Endodermal cell (in vitro differentiated cells): ENCODE measurements around the gene KATNB1. TPM values are rescaled to one million over a fixed set of nuclear protein-coding genes. Genes with fewer than 3 reads are reported as not detected.
A peak's percentile ranks its signal among the peaks of the same experiment; 100 is the strongest.

Experiments used
- DNase-seq: peaks from one replicate; pipeline ENCODE4 v3.0.0-alpha.2; 2017
- H3K27ac ChIP-seq: 2 replicates; pipeline ENCODE4 v1.5.1; 2013; ENCODE audit warnings: mild to moderate bottlenecking, low read depth, low read length, moderate library complexity
- H3K27me3 ChIP-seq: 2 replicates; pipeline ENCODE4 v1.6.1; 2013; ENCODE audit warnings: mild to moderate bottlenecking, low read length, moderate library complexity; ENCODE audit not compliant: insufficient read depth, control insufficient read depth, poor library complexity, severe bottlenecking
- H3K36me3 ChIP-seq: 2 replicates; pipeline ENCODE4 v1.7.0; 2013; ENCODE audit warnings: mild to moderate bottlenecking, low read length, moderate library complexity; ENCODE audit not compliant: control insufficient read depth, insufficient read depth
- H3K4me1 ChIP-seq: one replicate; pipeline ENCODE4 v1.7.0; 2013; ENCODE audit warnings: low read length; ENCODE audit not compliant: control insufficient read depth, insufficient read depth
- H3K4me3 ChIP-seq: 2 replicates; pipeline ENCODE4 v1.5.1; 2013; ENCODE audit warnings: mild to moderate bottlenecking, low read length, moderate library complexity
- H3K9ac ChIP-seq: 2 replicates; pipeline ENCODE4 v1.6.1; 2013; ENCODE audit warnings: mild to moderate bottlenecking, low read length, moderate library complexity; ENCODE audit not compliant: poor library complexity, severe bottlenecking; ENCODE audit errors: extremely low read depth
- H3K9me3 ChIP-seq: 2 replicates; pipeline ENCODE4 v1.6.1; 2013; ENCODE audit warnings: mild to moderate bottlenecking, low read length, moderate library complexity; ENCODE audit not compliant: control insufficient read depth
- H3K27ac Mint-ChIP-seq: 2 replicates; pipeline ENCODE4 v1.8.0; 2020; ENCODE audit warnings: mixed read lengths
- H3K27me3 Mint-ChIP-seq: 2 replicates; pipeline ENCODE4 v1.8.0; 2021; ENCODE audit warnings: mild to moderate bottlenecking, mixed read lengths; ENCODE audit not compliant: insufficient read depth
- H3K36me3 Mint-ChIP-seq: 2 replicates; pipeline ENCODE4 v1.8.0; 2020; ENCODE audit warnings: low read depth, mixed read lengths
- H3K4me1 Mint-ChIP-seq: 2 replicates; pipeline ENCODE4 v1.8.0; 2020; ENCODE audit warnings: mixed read lengths
- H3K4me3 Mint-ChIP-seq: 2 replicates; pipeline ENCODE4 v1.8.0; 2020; ENCODE audit warnings: mild to moderate bottlenecking, moderate library complexity, mixed read lengths
- H3K9me3 Mint-ChIP-seq: 2 replicates; pipeline ENCODE4 v1.8.0; 2020; ENCODE audit warnings: mild to moderate bottlenecking, mixed read lengths
- CTCF ChIP-seq: fragments of 200-600 bp; sonication (generic); conservative IDR thresholded peaks from 2 replicates; pipeline ENCODE4 v1.5.0; 2021; ENCODE audit warnings: antibody characterized with exemption, mild to moderate bottlenecking
- whole genome bisulfite sequencing, 2 experiments: methylation state at CpG; one replicate each; pipeline versions ENCODE4 v1.1.5 to v1.1.7; 2013; ENCODE audit warnings: missing lambda C conversion rate in 2 of 2, mixed read lengths in 1 of 2; ENCODE audit not compliant: insufficient coverage in 1 of 2, insufficient read length in 1 of 2; 5-methylcytosine and 5-hydroxymethylcytosine counted together
- total RNA-seq, 2 donors: library from RNA; stranded (reverse); fragmentation: NEBNext Ultra II Directional in 1 of 2; extraction: Animal tissue kit (Norgen Biotek cat#: 25700) in 1 of 2; gene quantifications; 2 replicates in 1 of 2; 3 replicates in 1 of 2; pipeline ENCODE4 v1.2.1, GENCODE V29; 2021

Gene KATNB1
- total RNA-seq, 2 donors from 2014 or later: 26.1 to 32.4 TPM

DNA sequence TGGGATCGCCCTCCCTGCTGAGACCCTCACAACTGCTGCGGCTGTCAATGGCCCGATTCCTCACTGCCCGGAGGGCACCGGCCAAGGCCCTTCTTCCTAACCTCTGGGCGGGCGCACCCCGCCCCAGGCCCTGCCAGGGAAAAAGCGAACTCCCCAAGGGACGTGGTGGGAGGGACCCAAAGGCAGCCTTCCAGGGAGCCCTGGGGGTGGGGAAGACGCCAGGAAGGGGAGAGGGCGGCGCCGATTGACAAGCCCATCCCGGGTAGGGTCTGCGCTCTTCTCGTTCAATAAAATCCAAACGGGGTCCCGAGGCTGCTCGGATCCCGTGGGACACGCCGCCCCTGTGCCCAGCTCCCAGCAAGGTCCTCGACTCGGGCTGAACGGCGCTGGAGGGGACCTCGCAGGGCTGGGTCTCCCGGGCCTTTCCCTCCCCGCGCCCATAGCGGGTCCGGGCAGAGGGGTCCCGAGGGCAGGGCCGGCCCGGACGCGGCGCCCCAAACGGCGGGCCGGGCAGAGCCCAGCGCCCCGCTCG is 66.3 kb downstream of the KATNB1 start:
- Mint-ChIP-seq H3K36me3 (peaks cover 3% of the 10 kb centered on the region), H3K27ac (peak overlapping the region; percentile 7), H3K9me3 (no peaks in the 10 kb centered on the region), H3K4me1 (peaks cover 57% of the 10 kb centered on the region), H3K27me3 (no peaks in the 10 kb centered on the region), H3K4me3 (peak overlapping the region; percentile 64)
- TF ChIP-seq CTCF: no peak
- DNase-seq: peak; percentile 79
- WGBS, 2 experiments: 1 to 3% methylated on average over 14 to 45 of the region's 45 CpGs
- Histone ChIP-seq H3K4me1 (peaks cover 37% of the 10 kb centered on the region), H3K9me3 (no peaks in the 10 kb centered on the region), H3K27me3 (no peaks in the 10 kb centered on the region), H3K9ac (peak overlapping the region; percentile 86), H3K4me3 (peak overlapping the region; percentile 90), H3K27ac (no peak overlapping the region), H3K36me3 (peaks cover 8% of the 10 kb centered on the region)

GRCh38 chr16:57802341-57803133 is 67.0 kb downstream of the KATNB1 start, which contains the start of gene KIFC3:
KIFC3 (minus strand) TSS chr16:57802491; CDS start chr16:57798243, 4,248 bp downstream.
- peaks cover 1% of the 10 kb centered on the region for H3K36me3 ChIP-seq
- peaks cover 59% of the 10 kb centered on the region for H3K4me1 Mint-ChIP-seq
- peak within 1 kb of the TSS; percentile 86 for H3K9ac ChIP-seq
- H3K9me3 ChIP-seq: no peaks in the 10 kb centered on the region
- peak within 1 kb of the TSS; percentile 80 for H3K27ac ChIP-seq
- DNase-seq: peak; percentile 82
- peak within 1 kb of the TSS; percentile 90 for H3K4me3 ChIP-seq
- no peaks in the 10 kb centered on the region for H3K27me3 Mint-ChIP-seq
- H3K4me3 Mint-ChIP-seq: peak within 1 kb of the TSS; percentile 64
- peak within 1 kb of the TSS; percentile 94 for H3K27ac Mint-ChIP-seq
- peak; percentile 49 for TF ChIP-seq CTCF
- no peaks in the 10 kb centered on the region for H3K9me3 Mint-ChIP-seq
- H3K27me3 ChIP-seq: no peaks in the 10 kb centered on the region
- H3K4me1 ChIP-seq: peaks cover 40% of the 10 kb centered on the region
- H3K36me3 Mint-ChIP-seq: peaks cover 2% of the 10 kb centered on the region
- 12 to 55% methylated on average over 18 to 78 of the region's 78 CpGs for WGBS, 2 experiments

DNA sequence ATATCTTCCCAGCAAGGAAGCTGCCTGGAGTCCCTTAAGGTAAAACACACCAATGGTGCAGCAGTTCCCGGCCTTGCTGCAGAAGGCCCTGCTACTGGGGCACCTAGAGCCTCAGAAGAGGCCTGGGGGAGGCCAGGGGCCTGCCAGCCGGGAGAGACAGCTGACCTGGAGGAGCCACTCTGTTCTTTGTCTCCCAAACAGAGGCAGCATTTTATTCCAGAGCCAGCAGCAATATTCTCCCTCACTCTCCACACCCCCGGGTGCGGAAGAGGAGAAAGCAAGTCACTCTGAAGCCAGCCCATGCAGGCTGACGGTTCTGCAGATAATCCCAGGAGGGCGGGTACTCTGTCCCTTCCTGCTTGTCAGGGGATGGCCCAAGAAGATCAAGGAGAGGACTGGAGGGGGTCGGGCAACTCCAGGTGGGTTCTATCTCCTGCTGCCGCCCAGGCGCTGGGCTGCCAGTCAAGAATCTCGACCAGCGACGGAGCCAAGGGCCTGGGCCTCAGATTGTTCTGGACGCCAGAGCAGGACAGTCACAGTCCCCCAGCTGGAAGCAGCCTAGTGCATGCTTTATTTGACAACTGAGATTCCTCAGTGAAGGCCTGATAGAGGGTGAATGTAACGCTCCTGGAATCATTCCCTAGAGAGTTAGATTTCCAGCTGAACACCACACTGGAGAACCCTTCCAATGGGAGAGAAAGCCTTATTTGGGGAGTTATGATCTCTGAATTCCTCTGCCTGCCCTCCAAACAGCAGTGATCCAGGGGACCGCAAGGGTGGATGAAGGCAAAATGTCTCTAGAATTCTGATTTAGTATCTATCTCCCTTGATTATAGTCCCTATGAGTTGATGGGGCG is 67.8 kb downstream of the KATNB1 start:
- Histone ChIP-seq H3K4me3 (peak overlapping the region; percentile 76), H3K4me1 (peaks cover 33% of the 10 kb centered on the region), H3K36me3 (no peaks in the 10 kb centered on the region), H3K9ac (peak overlapping the region; percentile 23), H3K27me3 (no peaks in the 10 kb centered on the region), H3K9me3 (no peaks in the 10 kb centered on the region), H3K27ac (peak overlapping the region; percentile 80)
- no peak for TF ChIP-seq CTCF
- WGBS, 2 experiments: 44 to 53% methylated on average over 11 to 16 of the region's 16 CpGs
- Mint-ChIP-seq H3K27ac (peak overlapping the region; percentile 94), H3K4me3 (peak overlapping the region; percentile 64), H3K27me3 (no peaks in the 10 kb centered on the region), H3K36me3 (no peaks in the 10 kb centered on the region), H3K9me3 (no peaks in the 10 kb centered on the region), H3K4me1 (peaks cover 55% of the 10 kb centered on the region)
- DNase-seq: peak; percentile 85
